LNCAP (cell line): ENCODE data around the gene RASAL2.

Source experiments
- TF ChIP-seq, protein P1 (sequence below): fragments of 450-650 bp; IDR thresholded peaks from 2 replicates; pipeline ENCODE4 v1.5.1; 2017; ENCODE audit warnings: mild to moderate bottlenecking

RASAL2 gene

GRCh38 chr1:178284058-178284457, 190.2 kb downstream of the RASAL2 start:
- TF ChIP-seq, protein P1, sequence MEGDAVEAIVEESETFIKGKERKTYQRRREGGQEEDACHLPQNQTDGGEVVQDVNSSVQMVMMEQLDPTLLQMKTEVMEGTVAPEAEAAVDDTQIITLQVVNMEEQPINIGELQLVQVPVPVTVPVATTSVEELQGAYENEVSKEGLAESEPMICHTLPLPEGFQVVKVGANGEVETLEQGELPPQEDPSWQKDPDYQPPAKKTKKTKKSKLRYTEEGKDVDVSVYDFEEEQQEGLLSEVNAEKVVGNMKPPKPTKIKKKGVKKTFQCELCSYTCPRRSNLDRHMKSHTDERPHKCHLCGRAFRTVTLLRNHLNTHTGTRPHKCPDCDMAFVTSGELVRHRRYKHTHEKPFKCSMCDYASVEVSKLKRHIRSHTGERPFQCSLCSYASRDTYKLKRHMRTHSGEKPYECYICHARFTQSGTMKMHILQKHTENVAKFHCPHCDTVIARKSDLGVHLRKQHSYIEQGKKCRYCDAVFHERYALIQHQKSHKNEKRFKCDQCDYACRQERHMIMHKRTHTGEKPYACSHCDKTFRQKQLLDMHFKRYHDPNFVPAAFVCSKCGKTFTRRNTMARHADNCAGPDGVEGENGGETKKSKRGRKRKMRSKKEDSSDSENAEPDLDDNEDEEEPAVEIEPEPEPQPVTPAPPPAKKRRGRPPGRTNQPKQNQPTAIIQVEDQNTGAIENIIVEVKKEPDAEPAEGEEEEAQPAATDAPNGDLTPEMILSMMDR = peak; percentile 15; the same call in 1 of the 2 replicates

DNA sequence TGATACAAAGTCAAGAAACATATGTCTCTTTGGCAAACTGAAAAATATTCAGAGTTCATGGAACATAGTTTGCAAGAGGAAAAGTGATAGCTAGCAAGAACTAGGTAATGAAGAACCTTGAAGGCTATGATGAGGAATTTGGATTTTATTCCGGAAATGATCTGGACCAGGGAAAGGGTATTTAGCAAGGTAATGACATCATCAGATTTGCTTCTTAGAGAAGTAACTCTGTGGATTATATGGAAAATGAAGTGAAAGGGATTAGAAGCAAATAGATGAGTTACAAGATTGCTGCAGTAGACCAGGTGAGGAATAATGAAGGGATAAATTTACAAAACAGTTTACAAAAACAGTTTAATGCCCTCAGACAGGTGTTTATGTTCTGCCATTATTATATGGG, 197.3 kb downstream of the RASAL2 start:
- TF ChIP-seq, protein P1 = no peak

DNA sequence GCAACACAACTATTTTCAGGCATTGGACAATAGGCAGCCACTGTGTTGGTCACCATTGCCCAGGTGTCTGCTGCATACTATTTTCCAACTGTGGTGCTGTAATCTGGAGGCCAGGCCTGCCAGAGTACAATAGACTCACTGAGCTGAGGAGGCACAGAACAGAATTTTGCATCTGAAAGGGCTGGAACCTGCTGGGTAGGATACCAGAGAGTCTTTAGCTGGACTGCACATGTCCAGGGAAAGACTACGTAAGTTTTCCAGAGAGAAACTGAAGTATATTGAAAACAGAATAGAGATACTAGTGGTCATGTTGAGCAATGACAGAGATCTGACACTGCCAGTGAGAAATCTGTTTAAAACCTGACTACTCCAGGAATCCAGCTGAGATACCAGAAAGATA, 200.8 kb downstream of the RASAL2 start:
- TF ChIP-seq, protein P1 = peak; percentile 10; the same call in 1 of the 2 replicates

GRCh38 chr1:178300352-178300699, 206.4 kb downstream of the RASAL2 start:
- TF ChIP-seq, protein P1 = no peak

DNA sequence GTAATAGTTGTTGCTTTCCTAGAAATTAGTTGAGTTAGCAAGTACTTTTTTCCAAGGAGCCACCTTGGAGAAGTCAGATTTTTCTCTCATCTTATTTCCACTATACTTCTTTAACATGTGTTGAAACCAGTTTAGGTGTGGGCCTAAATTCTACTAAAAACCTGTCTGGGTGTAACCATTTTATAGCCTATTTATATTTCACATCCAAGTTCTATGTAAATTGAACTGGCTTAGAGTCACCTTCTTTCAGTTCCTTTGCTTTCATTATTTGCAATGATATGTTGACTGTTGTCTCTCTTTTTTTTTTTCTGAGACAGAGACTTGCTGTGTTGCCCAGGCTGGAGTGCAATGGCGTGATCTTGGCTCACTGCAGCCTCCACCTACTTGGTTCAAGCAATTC, 207.2 kb downstream of the RASAL2 start:
- TF ChIP-seq, protein P1 = no peak

DNA sequence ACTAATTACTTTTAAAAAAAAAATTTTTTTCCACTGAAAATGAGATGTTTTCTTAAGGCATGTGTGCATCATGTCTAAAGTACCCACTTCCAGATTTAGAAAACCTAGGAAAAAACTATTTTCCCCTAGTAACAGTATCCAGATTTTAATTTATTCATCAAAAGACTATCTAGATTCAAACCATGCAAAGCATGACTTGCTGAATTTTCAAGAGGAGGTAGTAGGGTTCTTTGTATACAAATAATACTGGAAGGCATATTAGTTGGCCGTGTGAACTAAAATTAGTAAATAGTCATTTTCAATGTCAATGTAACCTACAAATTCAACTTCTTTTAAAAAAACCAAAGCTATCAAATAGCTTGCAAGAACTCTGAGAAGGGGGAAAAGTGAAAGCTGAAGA, 213.4 kb downstream of the RASAL2 start:
- TF ChIP-seq, protein P1 = no peak

DNA sequence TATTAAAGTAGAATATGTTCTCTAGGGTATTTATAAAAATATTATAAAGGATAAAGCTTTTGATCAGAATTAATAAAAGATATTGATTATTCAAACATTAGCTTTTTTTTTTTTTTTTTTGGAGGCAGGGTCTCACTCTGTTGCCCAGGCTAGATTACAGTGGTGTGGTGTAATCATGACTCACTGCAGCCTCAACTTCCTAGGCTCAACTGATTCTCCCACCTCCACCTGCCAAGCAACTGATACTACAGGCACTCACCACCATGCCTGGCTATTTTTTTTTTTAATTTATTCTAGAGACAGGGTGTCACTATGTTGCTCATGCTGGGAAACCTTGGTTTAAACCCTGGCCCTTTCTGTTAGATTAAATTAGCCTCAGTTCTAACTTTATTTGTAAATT, 214.5 kb downstream of the RASAL2 start:
- TF ChIP-seq, protein P1 = no peak

DNA sequence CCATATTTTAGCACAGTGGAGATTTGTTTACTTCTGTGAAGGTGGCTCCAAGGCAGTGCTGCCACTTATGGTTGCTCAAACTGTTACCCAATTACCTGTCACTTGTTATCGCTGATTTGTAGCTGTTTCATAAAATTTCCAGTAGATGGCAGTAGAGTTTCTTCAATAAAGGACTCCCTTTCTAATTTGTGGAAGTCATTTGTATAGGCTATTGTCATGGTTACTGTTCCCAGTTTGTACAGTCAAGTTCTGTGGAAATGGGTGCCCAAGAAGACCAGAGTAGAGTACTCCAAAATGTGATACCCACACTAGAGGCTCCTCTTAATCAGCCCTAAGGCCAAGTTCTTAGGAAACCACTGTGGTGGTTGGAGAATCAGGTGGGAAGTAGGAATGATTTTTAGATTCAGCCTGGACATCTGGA, 216.8 kb downstream of the RASAL2 start:
- TF ChIP-seq, protein P1 = peak; percentile 86
